ENCODE measurements around the gene XPR1. TPM values are rescaled to one million over a fixed set of nuclear protein-coding genes. Genes with fewer than 3 reads are reported as not detected.

Gene XPR1
- total and polyA plus RNA-seq, 3 donors from 2014 or later = 34.8 to 76.2 (median 71.8) TPM

GRCh38 chr1:180616439-180616838 lies 15.4 kb upstream of the XPR1 start:
- Histone ChIP-seq H3K27ac (no peak overlapping the region), H3K27me3 (no peaks in the 10 kb centered on the region), H3K9me3 (no peaks in the 10 kb centered on the region), H3K4me3 (no peak overlapping the region), H3K4me1 (peaks cover 3% of the 10 kb centered on the region), H3K36me3 (ENCODE audit: low read depth, missing control alignments) (no peaks in the 10 kb centered on the region)
- WGBS, 2 donors = 86 to 92% methylated on average over 6 of the region's 6 CpGs
- TF ChIP-seq POLR2A (IDR thresholded peaks at IDR 0.05) = no peak
- TF ChIP-seq CTCF (IDR thresholded peaks at IDR 0.05) = no peak
- no peak for DNase-seq
- intact Hi-C loops (cut with DNase I; ENCODE audit: low total_unique reads) = no loop called here

- no peak overlapping the region for H3K4me3 ChIP-seq
- no peaks in the 10 kb centered on the region for H3K9me3 ChIP-seq
- intact Hi-C loops (cut with DNase I; ENCODE audit: low total_unique reads) = no loop called here
- H3K27ac ChIP-seq = no peak overlapping the region
- TF ChIP-seq CTCF (IDR thresholded peaks at IDR 0.05) (no peak), POLR2A (IDR thresholded peaks at IDR 0.05) (no peak)
- WGBS, 2 donors = 73 to 77% methylated on average over 4 of the region's 4 CpGs
- H3K36me3 ChIP-seq (ENCODE audit: low read depth, missing control alignments) = no peaks in the 10 kb centered on the region
- no peaks in the 10 kb centered on the region for H3K27me3 ChIP-seq
- H3K4me1 ChIP-seq = no peaks in the 10 kb centered on the region
- DNase-seq = no peak
Measured at GRCh38 chr1:180617774-180618395, 13.9 kb upstream of the XPR1 start.

DNA sequence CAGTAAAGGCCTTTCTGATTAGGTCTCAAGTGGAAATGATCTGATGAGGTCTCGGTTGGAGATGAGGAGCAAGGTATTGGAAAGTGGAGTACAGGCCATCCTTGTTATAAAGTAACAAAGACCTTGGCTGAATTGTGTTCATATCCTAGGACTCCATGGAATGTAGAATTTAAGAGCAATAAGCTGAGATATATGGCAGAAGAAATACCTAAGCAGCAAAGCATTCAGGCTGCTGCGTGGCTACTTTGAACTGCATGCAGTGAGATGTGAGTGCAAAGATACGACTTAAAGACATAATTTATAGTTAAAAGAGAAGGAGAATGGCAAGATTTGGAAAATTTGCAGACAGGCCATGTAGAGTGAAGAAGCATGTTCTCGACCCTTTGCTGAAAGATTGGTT lies 11.2 kb upstream of the XPR1 start:
- no peaks in the 10 kb centered on the region for H3K27me3 ChIP-seq
- 81 to 82% methylated on average over 4 of the region's 4 CpGs for WGBS, 2 donors
- H3K27ac ChIP-seq = no peak overlapping the region
- TF ChIP-seq CTCF (IDR thresholded peaks at IDR 0.05) = no peak
- TF ChIP-seq POLR2A (IDR thresholded peaks at IDR 0.05) = no peak
- H3K4me3 ChIP-seq = no peak overlapping the region
- DNase-seq = no peak
- intact Hi-C loops (cut with DNase I; ENCODE audit: low total_unique reads) = no loop called here
- no peaks in the 10 kb centered on the region for H3K9me3 ChIP-seq
- no peaks in the 10 kb centered on the region for H3K36me3 ChIP-seq (ENCODE audit: low read depth, missing control alignments)
- no peaks in the 10 kb centered on the region for H3K4me1 ChIP-seq

GRCh38 chr1:180622658-180623508 lies 8.9 kb upstream of the XPR1 start:
- no peaks in the 10 kb centered on the region for H3K4me1 ChIP-seq
- H3K9me3 ChIP-seq = no peaks in the 10 kb centered on the region
- TF ChIP-seq CTCF (IDR thresholded peaks at IDR 0.05) (no peak), POLR2A (IDR thresholded peaks at IDR 0.05) (no peak)
- no peak overlapping the region for H3K4me3 ChIP-seq
- H3K27me3 ChIP-seq = no peaks in the 10 kb centered on the region
- H3K36me3 ChIP-seq (ENCODE audit: low read depth, missing control alignments) = no peaks in the 10 kb centered on the region
- WGBS, 2 donors = 91 to 94% methylated on average over 8 to 10 of the region's 10 CpGs
- intact Hi-C loops (cut with DNase I; ENCODE audit: low total_unique reads) = no loop called here
- H3K27ac ChIP-seq = no peak overlapping the region
- DNase-seq = no peak
